Ramos (cell line): ENCODE measurements around the gene GPS2.

Experiments used
- in situ Hi-C: fragments of 300-500 bp; cut with MboI; formaldehyde crosslinking; loops from one replicate; pipeline ENCODE4 v1.14.3; 2022; ENCODE audit warnings: low sequenced_read_pairs; ENCODE audit not compliant: unreplicated experiment

Gene GPS2

DNA sequence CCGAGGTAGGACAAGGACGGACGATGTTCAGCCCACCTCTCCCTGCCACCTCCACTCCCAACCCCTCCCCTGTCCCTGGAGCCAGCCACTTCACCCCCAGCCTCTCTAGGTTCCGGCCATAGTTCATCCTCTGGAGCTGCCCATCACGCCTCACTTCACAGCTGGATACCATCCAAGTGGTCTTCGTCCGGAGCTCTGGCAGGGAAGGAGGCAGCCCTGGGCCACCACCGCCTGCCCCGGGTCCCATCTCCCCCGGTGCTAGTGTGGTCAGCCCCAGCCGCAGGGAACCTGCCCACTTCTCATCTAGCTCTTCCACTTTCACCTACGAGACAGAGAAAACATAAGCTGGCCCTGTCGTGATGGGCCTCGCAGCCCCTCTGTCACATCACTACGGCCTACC is 6.3 kb upstream of the GPS2 start:
- in situ Hi-C loops, result no loop called here

DNA sequence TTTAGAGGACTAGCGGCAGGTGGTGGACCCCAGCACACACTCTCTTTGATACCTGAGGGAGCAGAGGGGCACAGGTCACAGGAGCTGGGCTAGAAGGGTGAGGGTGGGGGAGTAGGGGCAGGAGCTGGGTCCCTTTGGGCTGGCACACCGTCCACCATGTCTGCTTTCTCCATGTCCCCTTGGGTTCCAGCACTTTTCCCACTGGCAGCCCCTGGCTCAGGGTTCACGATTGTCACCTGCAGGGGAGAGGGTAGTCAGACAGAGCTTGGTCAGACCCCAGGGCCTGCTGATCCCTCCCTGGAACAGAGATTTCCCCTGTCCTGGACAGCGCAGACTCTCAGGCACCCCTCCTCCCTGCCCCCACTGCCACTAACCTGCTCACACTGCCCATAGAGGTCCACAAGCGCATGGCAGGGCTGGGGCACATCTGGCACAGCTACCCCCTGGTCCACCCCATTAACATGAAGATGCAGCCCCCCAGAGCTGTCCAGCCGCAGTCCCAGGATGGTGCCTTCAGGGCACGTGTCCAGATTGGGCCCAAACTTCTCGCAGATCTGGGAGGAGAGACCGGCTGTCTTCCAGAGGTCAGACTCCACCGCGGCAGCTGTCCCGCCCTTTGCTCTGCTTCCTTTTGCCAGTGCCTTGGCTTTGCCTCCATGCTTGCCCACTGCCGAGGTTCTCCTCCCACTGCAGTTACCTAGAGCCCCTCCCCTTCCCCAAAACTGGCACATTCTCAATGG is 3.1 kb upstream of the GPS2 start:
- in situ Hi-C loops, result no loop called here

DNA sequence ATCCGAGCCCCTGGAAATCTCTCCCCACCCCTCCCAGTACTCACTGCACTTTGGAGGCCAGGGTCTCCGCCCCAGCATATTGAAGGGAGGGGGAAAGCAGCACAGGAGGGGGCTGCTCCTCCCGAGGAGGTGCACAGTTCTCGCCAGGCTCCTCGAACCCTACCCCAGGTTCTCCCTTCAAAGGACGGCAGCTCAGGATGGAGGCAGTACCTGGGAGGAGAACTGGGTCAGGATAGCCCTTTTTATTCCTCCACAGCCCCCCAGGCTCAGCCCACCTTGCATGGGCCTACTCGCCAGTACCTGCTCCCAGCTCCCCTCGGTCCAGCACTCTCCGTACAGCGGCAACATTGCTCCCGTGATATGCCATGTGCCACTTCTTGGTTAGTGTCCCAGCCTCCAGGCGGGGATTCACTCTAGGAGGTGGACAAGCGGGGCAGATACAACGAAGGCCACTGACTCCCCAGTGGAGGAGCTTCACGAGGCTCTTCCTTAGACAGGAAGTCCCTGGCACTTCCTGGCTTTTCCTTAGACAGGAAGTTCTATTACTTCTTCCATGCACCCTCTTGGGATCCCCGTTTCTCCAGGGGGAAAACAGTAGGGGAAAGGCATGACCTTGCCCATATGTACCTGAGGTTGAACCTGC is 2.1 kb upstream of the GPS2 start:
- in situ Hi-C loops, result no loop called here

DNA sequence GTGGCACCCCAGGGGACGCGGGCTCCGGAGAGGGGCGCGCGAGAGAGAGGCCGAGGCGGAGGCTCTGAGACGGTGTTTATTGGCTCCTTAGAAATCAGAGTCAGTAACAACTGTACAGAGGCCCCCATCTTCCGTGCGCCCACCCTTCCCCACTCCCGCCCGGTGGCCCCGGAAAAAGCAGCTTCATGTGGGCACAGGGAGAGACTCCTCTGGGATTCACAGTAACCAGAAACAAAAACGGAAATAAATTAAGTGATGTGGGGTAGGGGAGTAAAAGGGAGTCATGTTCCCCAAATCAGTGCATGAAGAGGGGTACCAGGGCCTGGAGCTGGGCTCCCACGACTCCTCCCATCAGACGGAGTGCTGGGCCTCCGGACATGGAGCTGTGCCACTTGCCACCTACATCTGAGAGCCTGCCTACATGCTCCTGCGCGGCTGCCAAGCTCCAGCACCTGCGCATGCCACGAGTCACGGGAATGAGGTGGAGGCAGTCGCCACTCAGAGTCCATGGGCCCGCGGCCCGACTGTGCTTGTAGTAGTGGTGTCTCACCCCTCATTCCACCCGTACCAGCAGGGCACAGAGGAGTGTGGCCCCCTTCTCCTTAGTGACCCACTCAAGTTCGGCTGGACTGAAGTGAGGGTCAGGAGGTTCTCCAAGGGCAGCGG is 543 bp upstream of the GPS2 start:
- in situ Hi-C loops, result no loop called here

DNA sequence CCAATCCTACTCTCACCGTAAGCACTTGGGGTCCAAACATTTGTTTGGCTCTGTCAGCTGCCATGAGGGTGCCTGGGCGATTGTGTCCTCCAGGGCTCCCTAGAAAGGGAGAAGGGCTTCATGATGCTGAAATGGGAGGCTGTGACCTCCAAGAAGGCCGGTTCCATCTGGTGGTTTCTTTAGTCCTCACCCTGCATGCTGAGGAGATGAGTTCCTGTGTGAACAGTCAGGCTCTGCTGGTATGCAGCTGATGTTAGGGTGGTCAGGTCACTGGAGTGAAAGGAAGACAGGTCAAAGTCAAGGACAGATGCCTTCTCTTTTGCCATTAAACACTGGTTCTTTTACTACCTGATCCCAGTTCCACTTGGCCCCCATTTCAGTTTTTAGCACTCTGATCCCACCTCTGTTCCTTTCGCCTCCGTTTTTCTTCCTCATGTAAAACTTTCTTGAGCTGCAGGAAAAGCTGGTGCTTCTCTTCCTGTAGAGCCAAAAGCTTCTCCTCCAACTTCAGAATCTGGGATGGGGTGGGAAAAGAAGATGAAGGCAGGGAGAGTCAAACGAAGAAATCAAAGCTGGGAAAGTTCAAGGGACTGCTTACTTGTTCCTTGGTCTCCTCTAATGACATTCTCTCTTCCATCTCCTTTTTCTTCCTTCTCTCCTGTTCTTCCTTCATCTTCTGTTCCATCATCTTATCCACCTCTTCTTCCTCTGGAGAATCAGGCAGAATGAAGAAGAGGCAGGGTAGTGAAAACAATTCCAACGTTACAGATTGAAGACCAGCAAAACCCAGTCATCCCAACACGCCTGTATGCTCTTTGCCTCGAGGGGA is 1.1 kb downstream of the GPS2 start:
- in situ Hi-C loops, result no loop called here

DNA sequence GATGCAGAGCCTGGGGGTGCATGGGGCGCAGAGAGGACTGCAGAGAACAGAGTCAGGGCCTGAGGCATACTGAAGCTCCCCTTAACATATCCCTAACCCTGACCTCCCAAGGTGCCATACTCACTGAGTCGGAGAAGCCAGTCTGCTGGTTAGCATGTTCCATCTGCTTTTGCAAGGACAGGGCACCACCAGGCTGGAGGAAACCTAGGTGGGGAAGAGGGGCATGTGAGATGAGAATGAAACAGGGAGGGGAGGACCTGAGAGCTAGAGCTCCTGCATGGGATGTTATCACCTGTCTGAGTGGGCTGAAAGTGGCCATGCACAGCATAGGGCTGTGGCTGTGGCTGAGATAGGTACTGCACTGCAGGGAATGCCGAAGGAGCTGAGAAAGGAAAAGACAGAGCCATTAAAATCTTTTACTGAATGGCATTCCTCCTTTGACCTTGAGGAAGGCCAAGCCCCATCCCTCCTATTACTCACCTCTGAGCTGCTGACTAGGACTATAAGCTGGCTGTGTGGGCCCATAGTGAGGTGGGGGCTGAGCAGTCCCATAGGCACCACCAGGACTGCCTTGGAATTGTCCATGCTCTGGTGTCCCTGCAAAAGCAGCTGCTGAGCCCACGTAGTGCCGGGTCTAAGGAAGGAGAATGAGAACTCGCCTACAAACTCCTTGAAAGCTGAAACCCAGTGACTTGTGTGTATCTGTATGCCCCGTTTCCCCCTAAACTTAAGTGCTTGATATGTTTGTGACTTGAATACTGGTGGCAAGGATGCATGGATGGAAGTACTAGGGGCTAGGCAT is 1.9 kb downstream of the GPS2 start:
- in situ Hi-C loops, result no loop called here

DNA sequence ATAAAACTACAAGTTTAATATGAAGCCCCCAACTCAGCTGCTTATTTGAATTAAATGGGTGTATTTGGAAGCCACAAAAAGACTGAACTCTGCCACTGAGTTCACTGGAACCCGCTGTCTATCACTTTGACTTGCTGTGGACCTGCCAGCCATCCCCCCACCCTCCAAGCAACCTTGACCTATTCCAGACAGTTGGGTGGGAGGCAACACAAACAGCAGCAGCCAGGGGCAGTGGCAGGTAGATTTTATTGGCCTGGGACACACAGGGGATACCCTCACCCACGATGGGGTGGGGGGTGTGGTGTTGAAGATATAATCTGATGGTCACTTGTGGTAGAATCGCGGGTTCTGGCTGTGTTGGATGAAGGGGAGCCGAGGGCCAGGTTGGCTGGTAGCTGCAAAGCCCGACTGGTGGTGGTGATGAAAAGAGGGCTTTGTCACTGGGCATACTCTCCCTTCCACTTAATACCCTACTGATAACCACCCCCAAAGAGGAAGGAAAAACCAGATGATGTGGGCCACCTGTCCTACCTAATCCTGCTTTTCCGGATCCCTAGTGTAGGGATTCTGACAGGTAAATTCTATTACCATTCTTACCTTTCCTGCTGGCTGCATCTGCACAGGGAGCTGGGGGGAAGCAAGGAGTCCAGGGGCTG is 2.6 kb downstream of the GPS2 start:
- in situ Hi-C loops, result no loop called here

DNA sequence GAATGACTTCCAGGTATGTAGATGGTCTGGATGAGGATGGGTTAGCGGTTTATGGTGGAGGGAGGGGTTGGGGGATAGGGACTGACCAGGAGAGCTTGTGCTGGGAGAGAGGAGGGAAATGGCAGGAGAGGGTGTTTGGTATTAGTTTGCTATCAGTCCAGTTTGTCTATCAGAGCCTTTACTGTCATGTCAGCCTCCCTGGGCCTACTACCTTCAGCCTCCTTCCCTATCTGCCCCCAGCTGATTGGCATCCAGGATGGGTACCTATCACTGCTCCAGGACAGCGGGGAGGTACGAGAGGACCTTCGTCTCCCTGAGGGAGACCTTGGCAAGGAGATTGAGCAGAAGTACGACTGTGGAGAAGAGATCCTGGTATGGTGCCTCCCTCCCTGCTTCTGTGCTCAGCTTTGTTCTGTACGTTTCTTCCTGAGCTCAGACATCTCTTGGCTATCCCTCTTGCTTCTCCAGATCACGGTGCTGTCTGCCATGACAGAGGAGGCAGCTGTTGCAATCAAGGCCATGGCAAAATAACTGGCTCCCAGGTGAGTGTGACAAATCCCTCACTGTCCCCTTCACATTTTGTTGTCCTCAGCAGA is 4.0 kb downstream of the GPS2 start:
- in situ Hi-C loops, result no loop called here

DNA sequence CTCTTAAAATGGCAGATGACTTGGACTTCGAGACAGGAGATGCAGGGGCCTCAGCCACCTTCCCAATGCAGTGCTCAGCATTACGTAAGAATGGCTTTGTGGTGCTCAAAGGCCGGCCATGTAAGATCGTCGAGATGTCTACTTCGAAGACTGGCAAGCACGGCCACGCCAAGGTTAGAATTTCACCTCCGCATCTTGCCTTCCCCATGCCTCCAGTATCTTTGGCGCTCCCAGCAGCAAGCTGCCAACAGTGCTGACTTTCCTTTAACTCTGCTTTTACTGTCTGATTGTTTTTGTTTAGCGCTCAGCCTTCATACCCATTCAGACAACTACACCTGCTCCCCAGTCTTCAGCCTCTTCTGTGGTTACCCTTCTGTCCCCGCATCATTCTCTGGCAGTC is 5.5 kb downstream of the GPS2 start:
- in situ Hi-C loops, result no loop called here

DNA sequence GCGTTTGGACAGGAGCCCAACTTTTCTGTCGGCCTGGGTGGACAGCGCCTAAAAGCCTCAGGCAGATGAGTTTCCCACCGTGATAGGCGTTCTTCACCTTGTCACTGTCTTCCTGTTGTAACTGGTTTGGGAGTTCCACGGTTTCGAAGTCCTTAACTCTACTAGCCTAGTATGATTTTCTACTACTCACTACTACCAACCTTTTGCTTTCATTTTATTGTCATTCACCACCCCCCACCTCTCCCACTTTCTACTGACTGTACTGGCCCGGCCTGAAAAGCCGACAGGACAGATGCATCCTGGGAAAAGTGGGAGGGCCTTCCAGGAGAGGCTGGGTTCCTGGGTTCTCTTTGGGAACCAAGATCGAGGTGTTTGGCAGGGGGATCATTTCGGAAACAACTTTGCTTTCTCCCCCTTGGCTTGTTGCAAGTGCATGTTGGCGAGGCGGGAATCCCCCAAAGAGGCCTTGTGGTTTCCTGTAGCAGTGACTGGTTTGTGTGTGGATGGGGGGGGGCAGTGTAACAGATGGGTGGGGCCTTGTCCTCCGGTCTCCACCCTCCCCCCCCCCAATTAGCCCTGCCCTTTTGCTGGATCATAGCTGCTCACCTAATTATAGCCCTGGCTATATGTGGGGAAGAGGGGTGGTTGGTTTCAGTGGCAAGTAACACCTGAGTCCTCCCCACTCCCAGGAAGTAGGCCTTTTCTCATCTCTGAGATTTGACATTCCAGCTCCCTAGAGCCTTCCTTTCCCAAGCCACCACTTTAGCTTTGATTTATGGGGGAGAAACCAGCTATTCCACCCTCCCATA is 6.3 kb downstream of the GPS2 start:
- in situ Hi-C loops, result no loop called here

DNA sequence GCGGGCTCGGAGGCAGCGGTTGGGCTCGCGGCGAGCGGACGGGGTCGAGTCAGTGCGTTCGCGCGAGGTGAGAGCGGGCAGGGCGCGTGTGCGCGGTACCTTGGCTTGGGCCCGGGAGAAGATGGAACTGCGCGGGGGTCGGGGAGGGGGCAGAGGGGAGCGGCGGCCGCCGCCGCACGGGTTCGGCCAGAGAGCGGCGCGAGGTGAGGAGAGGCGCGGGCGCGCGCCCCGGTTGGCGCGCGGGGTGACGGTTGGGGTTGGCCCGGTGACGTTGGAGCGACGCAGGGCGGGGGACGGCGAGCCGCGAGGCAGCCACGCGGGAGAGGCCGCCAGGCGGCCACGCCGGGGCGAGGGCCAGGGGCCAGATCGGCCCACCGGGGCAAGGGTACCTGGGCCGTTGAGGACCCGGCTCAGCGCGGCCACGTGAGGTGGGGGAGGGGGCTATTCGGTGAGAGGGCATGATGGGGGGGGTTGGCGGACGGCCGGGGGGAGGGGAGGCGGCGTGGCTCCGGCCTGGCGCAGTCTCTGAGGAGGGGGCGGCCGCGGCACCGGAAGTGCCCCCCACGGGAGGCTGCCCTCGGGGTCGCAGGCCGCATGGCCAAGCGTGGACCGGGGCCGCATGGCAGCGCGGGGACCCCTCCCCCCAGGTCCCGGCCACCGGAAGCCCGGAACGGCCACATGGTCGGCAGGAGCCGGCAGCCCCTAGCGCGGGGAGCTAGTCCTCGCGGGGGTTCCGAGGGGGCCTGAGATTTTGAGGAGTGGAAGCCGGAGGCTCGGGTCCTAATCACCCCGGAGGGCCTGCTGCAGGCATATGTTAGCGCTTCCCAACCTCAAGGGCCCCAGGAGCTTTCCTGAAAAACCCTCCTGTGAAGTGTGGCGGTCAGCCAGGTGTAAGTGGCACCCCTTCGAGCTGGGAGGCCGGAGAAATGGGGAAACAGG is 7.2 kb downstream of the GPS2 start:
- in situ Hi-C loops, result no loop called here

DNA sequence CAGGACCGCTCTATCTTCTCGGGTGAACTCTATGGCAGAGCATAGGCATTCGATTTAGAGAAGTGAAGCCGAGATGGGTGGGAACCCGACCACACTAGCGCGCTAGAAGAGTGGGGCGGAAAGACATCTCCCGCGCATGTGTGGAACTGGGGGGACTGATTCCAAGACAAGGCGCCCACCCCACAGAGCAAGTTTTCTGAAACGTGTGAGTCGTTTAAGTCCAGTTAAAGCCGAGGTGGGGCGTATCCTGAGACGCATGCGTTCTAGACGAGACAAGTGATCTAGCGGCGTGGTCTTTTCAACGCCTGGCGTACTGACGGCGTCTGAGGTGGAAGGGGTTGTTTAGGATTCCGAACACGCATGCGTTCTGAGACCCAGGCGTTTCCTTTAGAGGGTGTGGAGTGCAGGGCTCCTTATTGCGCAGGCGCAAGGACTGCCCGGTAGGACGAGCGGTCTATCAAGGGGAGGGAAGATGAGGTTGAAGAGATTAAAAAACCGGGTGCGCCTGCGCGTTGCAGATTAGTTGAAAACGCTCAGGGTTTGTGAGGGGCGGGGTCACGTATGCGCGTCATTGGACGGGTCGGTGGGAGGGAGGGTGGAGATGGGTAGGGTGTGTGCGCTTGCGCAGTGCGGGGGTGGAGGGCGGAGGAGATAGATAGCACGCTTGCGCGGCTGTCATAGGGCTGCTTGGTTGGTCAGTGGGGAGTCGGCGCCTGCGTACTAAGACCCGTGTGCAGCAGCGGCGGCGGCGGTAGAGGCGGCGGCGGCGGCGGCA is 8.1 kb downstream of the GPS2 start, which contains the start of gene EIF5A:
Gene EIF5A (plus strand): TSS at position 718 of the 775 bp plus-strand sequence. CDS start 2,008 bp downstream, outside the sequence.
- in situ Hi-C loops, result no loop called here

DNA sequence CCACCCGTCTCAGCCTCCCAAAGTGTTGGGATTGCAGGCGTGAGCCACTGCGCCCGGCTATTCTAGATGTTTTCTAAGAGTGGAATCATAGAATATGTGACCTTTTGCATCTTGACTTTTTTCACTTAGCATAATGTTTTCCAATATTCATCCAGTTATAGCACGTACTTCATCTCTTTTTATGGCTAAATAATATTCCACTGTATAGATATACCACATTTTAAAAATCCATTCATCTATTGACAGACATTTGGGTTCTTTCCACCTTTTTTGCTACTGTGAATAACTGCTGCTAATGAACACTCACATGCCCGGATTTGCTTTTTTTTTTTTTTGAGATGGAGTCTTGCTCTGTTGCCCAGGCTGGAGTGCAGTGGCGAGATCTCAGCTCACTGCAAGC is 11.0 kb downstream of the GPS2 start:
- in situ Hi-C loops, result no loop called here

DNA sequence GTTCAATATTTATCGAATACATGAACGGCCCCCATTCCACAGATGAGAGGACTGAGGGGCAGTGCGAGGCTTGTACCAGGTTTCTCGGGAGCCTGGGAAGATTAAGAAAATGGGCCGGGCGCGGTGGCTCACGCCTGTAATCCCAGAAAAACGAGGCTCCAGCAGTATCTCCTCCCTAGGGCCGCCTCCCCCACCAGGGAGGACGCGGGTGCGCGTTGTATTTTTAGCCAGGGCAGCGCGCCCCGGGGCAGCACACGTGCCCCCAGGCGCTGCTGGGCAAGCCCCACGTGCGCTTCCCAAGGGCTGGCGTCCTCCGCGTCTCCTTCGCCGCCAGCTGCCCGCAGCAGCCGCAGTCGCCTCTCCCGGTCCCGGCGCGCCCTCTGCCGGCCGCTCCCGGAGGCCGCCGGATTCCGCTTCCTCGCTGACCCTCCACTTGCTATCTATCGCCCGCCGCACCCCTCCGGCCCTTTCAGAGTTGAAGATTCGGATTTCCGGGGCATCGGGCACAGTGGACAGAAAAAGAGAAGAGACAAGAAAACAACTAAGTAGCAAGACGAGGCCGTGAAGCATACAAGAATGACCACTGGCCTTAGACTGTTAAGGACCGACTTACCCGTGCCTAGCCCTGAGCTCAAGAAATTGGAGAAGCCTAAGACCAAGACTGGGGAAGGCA is 18.8 kb downstream of the GPS2 start:
- in situ Hi-C loops, result no loop called here

DNA sequence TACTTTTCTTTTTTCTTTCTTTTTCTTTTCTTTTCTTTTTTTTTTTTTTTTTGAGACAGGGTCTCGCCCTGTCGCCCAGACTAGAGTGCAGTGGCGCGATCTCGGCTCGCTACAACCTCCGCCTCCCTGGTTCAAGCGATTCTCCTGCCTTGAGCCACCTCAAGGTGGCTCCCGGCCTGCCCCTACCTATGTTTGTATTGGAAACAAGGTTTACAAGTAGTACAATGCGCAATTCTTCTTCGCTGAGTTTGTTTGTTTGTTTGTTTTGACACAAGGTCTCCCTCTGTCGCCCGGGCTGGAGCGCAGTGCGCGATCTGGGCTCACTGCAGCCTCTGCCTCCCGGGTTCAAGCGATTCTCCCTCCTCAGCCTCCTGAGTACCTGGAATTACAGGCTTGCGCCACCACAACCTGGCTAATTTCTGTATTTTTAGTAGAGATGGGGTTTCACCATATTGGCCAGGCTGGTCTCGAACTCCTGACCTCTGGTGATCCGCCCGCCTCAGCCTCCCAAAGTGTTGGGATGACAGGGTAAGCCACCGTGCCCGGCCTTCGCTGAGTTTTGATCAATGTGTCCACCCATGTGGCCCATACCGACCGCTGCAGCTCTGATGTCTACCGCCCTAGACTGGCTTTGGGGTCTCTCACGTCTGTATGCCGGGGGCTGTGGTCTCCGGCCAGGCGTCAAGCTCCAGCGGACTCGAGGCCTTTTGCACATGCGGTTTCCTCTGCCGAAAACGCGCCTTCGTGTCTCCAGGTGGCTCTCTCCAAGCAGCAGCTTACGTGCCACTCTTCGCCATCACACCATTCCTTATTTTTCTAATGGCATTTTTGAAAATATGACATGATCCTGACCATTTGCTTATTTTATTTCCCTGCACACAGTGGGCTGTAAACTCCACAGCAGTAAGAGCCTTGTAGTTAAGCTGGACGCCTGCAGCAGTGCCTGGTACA is 19.7 kb downstream of the GPS2 start:
- in situ Hi-C loops, result no loop called here
